G401 (cell line): ENCODE data around the gene NRP2. TPM values are rescaled to one million over a fixed set of nuclear protein-coding genes. Genes with fewer than 3 reads are reported as not detected.

Experiments
- DNase-seq: peaks from one replicate; pipeline ENCODE4 v3.0.0-alpha.2; 2015; ENCODE audit warnings: low spot score
- in situ Hi-C: cut with HindIII; loops from 2 replicates; pipeline ENCODE4 v1.10.0; 2016; ENCODE audit warnings: low sequenced_read_pairs, mixed read lengths
- total RNA-seq: library from RNA; depleted of rRNA; stranded (reverse); fragments of >200 nt; shearing (Covaris generic); gene quantifications from 2 replicates; pipeline ENCODE4 v1.2.3, GENCODE V29; 2014

NRP2 gene
- total RNA-seq, 1 experiment from 2014 or later, result 7.9 TPM

DNA sequence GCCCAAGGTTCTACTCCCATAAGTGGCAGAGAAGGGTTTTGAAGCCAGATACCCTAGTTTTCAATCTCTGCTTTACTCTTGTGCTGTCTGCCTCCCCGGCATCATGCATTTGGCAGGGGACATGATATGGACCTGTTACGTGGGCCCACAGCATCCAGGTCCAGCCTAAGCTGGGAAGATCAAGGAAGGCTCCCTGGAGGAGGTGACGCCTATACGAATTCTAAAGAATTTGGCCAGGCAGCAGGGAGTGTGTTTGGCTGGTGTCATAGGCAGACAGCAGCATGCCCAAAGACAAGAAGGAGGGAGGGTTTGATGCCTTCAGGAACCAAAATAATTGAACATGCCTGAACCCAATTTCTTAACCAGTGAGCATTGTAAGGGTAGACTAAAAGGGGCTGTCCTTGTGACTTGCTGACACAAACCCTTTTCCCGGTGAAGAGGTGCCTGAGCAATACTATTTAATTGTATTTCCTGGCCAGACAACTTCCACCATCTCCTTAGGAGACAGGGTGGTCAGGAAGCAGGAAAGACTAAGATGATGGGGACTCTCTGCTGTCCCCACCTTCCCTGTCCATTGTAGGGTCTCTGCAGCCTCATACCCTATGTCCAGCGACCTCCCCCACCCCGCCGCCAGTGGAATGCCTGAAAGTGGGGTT, 21.3 kb downstream of the NRP2 start:
- in situ Hi-C loops, result no loop called here
- DNase-seq, result no peak

GRCh38 chr2:205704127-205704741, 21.9 kb downstream of the NRP2 start:
- in situ Hi-C loops, result no loop called here
- no peak for DNase-seq

DNA sequence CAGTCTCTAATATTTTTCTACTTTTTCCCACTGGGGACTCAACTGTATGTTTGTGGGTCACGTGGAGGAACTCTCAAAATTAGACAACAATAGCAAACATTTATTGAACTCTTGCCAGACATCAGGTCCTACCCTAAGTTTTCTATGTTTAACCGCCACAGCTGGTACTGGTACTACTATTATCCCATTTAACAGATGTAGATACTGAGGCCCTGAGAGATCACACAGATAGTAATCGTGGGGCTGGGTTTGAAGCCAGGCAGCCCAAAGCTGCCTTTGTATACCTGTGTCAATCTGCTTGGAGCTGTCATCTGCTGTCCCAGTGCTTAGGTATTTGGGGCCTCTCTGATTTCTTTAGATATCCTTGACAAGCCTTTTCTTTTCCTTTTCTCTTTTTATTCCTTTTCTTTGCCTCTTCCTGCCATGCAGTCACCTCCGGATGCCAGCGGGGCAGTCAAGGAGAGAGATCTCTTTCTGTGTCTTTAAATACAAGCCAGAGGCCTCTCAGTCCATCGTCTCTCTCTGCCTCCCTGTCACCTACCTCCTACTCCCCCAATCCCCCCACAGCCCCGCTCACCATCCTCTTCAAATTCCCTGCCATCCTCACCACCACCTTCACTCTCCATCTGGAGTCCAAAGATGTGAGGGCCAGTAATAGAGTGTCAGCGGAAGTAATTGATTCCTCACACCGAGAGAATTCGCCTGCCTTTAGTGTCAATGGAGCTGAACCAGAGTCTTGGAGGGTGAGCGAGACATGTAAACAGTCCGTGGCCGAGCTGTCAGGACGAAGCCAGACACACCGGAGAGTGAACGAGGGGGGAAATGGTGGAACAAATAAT, 23.4 kb downstream of the NRP2 start:
- in situ Hi-C loops, result no loop called here
- DNase-seq, result no peak

DNA sequence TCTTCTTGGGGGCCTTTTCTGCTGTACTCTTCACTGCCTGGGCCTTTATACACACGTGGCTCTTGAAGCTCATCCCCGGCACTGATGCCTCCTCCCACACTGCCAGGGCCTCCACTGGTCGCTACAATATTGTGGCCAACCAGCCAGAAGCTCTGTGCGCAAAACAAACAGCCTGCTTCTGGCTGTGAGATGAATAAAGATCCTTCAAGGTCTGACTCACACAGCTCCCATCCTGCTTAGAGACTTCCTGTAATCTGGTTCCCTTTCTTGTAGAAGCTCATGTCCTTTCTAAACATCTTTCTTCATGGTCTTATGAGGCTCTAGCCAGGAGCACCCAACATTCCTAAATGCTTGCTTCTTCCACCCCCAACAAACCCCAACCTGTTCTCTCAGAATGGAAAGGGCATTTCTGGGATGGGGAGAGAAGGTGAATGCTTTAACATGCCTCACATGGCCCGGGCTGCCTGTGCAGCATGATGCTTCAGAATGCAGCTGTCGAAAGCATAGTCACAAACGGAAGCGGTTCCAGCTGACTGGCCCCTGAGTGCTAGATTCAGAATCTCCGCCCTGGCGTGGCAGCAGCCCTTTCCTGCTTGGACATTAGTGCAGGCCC, 24.6 kb downstream of the NRP2 start:
- no peak for DNase-seq
- in situ Hi-C loops, result no loop called here

- in situ Hi-C loops, result no loop called here
- DNase-seq, result no peak
Observed at GRCh38 chr2:205708231-205708631, 25.9 kb downstream of the NRP2 start.

DNA sequence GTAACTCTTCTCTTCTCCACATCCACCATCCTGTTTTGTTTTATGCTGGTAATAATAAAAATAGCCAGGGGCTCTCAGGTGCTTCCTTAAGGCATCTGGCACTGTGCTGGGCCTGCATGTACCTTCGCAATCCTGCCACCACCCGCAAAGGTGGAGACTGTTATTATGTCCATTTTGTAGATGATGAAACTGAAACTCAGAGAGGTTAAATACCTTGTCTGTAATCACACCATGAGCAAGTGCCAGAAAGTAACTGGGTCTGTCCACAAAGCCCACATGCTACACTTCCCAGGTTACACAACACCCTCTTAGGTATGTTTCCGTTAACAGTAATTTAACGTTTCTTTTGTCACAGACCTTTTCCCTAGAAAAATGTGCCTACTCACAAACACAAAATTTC, 27.0 kb downstream of the NRP2 start:
- DNase-seq, result no peak
- in situ Hi-C loops, result no loop called here

GRCh38 chr2:205712508-205712907, 30.2 kb downstream of the NRP2 start:
- DNase-seq, result no peak

DNA sequence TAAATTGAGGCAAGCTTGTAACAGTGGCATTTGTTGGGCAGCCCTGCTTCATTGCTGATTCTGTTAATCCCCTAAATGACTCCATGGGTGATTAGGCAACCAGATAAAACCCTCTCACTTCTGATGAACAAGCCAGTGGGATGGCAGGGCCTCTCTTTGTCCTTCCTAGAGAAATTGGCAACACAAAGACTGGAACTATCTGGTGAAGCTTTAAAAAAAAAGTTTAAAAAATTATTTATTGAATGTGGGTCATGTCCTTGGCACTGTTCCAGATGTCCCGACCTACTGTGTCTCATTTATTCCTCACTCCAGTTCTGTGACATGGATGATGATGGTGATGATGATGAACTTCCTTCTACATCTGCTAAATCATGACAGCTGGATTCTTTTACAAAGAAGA, 30.8 kb downstream of the NRP2 start:
- no peak for DNase-seq
- in situ Hi-C loops, result no loop called here

More at GRCh38 chr2:205712508-205712907, 30.2 kb downstream of the NRP2 start:
- in situ Hi-C loops, result no loop called here

GRCh38 chr2:205714058-205714776, 31.9 kb downstream of the NRP2 start:
- no peak for DNase-seq
- in situ Hi-C loops, result no loop called here

GRCh38 chr2:205714789-205715720, 32.8 kb downstream of the NRP2 start:
- in situ Hi-C loops, result no loop called here
- no peak for DNase-seq

DNA sequence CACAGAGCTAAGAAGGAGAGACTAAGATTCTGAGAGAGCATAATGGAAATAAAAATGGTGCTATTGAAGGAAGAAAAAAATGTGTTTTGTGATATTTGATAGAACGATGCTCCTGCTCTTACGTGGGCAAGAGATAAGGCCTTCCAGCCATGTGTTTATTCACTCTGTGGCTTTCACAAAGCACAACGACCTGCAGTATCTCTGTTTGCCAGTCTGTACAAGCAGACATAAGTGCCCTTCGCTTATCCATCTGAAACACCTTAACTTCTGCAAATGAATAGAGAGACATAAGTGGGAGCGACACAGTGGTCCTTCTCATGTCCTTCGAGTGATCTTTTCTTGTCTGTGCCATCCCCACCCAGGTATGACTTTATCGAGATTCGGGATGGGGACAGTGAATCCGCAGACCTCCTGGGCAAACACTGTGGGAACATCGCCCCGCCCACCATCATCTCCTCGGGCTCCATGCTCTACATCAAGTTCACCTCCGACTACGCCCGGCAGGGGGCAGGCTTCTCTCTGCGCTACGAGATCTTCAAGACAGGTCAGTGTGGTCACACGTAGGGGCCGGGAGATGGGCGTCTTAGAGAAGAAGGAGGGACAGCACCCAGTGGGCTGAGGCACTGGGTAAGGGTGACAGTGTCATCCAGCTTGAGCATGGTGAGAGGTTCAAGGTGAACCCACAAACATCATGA, 33.7 kb downstream of the NRP2 start:
- no peak for DNase-seq
- in situ Hi-C loops, result no loop called here

- in situ Hi-C loops, result no loop called here
- no peak for DNase-seq
Observed at GRCh38 chr2:205717175-205717846, 35.0 kb downstream of the NRP2 start.

DNA sequence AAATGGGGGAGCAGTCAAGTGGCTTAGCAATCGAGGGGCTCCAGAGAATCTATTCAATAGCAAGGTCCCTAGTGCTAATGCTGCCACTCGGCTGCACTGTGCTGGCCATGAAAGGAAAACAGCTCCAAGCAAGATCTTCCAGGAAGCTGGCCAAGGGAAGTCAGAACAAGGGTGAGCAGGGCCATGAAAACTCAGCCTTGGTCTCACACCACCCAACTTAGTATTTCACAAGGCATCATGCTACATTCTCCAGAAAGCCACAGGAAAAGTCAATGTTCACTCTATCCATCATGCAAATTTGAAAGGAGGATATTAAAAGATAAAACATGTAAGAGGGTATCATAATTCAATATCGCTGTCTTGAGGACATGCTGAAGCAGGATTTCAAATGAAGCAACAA, 35.7 kb downstream of the NRP2 start:
- in situ Hi-C loops, result no loop called here
- DNase-seq, result no peak

- in situ Hi-C loops, result no loop called here
- DNase-seq, result no peak
Observed at GRCh38 chr2:205719847-205720246, 37.5 kb downstream of the NRP2 start.

DNA sequence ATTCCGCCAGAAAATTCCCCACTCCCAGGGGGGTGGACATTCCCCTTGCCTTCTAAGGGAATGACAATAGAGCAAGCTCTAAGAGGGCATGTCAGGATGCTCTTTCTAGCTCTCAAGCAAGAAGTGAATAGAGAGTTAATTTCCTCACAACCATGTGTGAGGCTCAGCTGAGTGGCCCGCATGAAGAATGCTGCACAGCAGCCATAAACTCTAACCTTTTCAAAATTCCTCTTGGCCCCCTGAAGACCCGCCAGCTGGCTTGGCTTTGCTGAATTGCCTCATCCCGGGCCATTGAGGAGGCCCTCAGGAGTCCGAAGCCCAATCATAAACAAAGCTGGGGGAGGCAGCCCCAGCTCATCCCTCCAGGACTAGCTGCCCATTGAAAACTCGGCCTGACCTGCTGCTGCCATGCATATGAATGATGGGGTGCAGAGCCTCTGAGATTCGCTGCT, 38.2 kb downstream of the NRP2 start:
- in situ Hi-C loops, result no loop called here
- no peak for DNase-seq

- in situ Hi-C loops, result no loop called here
- DNase-seq, result no peak
Observed at GRCh38 chr2:205721057-205721449, 38.8 kb downstream of the NRP2 start.

DNA sequence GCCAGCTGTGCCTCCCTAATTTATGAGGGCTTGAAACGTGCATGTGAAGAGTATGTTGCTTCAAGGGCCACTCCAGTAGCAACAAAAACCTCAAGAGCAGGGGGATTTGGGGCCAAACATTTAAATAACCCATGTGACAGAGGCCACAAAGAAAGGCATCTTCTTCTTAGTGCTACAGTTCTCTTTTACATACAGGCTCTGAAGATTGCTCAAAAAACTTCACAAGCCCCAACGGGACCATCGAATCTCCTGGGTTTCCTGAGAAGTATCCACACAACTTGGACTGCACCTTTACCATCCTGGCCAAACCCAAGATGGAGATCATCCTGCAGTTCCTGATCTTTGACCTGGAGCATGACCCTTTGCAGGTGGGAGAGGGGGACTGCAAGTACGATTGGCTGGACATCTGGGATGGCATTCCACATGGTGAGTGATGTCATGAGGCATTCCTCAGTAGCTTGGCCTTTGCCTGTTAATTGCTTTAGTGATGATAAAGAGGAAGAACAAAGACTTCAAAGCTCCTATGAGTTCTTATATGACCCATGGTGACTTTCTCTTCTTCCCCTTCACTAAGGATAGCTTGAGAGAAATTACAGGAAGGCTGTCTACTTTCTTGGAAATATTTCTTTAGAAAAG, 40.1 kb downstream of the NRP2 start:
- in situ Hi-C loops, result no loop called here
- DNase-seq, result no peak
